ENCODE data around the gene C3orf20.

C3orf20 gene

GRCh38 chr3:14631687-14632441 is 43.1 kb upstream of the C3orf20 start:
- H3K4me3 Mint-ChIP-seq: no peak overlapping the region
- TF ChIP-seq CTCF (IDR thresholded peaks at IDR 0.05): no peak
- peaks cover 21% of the 10 kb centered on the region for H3K9me3 Mint-ChIP-seq
- H3K4me1 Mint-ChIP-seq: peaks cover 8% of the 10 kb centered on the region
- DNase-seq: no peak
- H3K36me3 Mint-ChIP-seq (ENCODE audit: low read depth): no peaks in the 10 kb centered on the region
- peaks cover 16% of the 10 kb centered on the region for H3K27me3 Mint-ChIP-seq (ENCODE audit: low read depth, poor library complexity)
- H3K27ac Mint-ChIP-seq: no peak overlapping the region

DNA sequence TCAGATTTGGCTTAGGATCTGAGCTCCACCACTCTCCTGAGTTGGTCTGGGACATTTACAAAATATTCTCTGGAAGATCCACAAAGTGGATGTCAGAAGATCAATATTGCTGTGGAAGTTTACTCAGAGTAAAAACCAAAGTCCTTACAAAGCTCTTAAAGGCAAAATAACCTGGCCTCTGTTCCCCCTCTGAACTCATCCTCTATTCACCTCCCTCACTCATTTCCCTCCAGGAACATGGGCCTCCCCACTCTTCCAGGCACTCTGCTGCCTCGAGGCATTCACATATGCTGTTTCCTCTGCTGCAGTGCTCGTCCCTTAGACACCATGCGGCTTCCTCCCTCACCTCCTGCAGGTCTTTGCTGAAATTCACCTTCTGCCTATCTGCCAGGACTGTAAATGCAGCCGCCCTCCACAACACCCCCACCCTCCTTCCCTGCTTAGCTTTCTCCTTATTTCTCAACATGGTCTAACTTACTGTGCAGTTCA is 42.5 kb upstream of the C3orf20 start:
- H3K4me3 Mint-ChIP-seq: no peak overlapping the region
- H3K27ac Mint-ChIP-seq: no peak overlapping the region
- H3K9me3 Mint-ChIP-seq: peaks cover 26% of the 10 kb centered on the region
- no peak for TF ChIP-seq CTCF (IDR thresholded peaks at IDR 0.05)
- DNase-seq: no peak
- H3K36me3 Mint-ChIP-seq (ENCODE audit: low read depth): no peaks in the 10 kb centered on the region
- peaks cover 22% of the 10 kb centered on the region for H3K27me3 Mint-ChIP-seq (ENCODE audit: low read depth, poor library complexity)
- peaks cover 1% of the 10 kb centered on the region for H3K4me1 Mint-ChIP-seq

DNA sequence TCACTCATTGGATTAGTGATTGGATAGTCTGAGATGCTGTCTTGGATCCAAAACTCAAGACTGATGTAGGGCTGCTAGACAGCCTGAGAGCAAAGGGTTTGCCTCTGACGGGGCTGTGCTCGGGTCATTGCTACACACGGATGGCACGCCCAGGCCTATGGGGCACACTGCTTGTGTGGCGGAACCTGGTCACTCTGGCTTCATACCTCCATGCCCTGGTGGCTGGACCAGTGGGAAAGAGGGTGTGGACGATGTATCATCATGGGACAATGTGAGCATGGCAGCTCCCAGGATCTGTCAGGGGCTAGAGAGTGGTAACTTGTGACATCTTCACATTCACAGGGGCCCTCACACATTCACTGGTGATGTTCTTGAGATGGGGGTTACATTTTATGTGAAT is 41.5 kb upstream of the C3orf20 start:
- Mint-ChIP-seq H3K27me3 (ENCODE audit: low read depth, poor library complexity) (peaks cover 23% of the 10 kb centered on the region), H3K4me3 (no peak overlapping the region)
- no peak for TF ChIP-seq CTCF (IDR thresholded peaks at IDR 0.05)

DNA sequence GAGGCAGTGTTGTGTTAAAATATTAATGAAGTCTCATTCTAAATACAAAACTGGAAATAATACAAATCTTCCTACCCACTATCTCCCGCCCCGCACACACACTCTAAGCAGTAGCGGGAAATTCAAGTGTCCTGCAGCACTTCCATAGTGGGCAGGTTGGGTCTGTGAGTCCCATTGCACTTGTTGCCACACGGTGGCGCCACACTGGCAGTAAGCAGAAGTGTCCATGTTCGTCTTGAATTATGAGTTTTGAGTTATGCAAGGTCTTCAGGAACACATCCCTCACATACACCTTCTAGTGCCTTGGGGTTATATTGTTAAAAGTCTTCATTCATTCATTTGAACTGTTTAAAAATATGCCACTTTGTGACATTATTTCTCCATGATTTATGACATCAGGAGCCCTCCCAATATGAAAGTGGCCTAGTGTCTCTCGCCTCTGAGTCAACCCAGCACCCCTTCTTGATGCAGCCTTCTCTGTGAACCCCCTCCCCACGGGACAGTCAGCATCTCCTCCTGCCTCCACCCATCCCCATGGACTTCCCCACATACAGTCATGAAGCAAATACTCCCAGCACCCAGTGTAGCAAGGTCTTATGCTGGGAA is 41.0 kb upstream of the C3orf20 start:
- Mint-ChIP-seq H3K4me3 (no peak overlapping the region), H3K4me1 (peaks cover 3% of the 10 kb centered on the region), H3K27ac (no peak overlapping the region), H3K36me3 (ENCODE audit: low read depth) (no peaks in the 10 kb centered on the region), H3K9me3 (peaks cover 29% of the 10 kb centered on the region), H3K27me3 (ENCODE audit: low read depth, poor library complexity) (peaks cover 21% of the 10 kb centered on the region)
- peak; percentile 57 for TF ChIP-seq CTCF (IDR thresholded peaks at IDR 0.05)
- peak; percentile 39 for DNase-seq

More for the DNA sequence above, 41.5 kb upstream of the C3orf20 start:
- DNase-seq: no peak
- Mint-ChIP-seq H3K27ac (no peak overlapping the region), H3K4me1 (no peaks in the 10 kb centered on the region), H3K9me3 (peaks cover 29% of the 10 kb centered on the region), H3K36me3 (ENCODE audit: low read depth) (no peaks in the 10 kb centered on the region)

DNA sequence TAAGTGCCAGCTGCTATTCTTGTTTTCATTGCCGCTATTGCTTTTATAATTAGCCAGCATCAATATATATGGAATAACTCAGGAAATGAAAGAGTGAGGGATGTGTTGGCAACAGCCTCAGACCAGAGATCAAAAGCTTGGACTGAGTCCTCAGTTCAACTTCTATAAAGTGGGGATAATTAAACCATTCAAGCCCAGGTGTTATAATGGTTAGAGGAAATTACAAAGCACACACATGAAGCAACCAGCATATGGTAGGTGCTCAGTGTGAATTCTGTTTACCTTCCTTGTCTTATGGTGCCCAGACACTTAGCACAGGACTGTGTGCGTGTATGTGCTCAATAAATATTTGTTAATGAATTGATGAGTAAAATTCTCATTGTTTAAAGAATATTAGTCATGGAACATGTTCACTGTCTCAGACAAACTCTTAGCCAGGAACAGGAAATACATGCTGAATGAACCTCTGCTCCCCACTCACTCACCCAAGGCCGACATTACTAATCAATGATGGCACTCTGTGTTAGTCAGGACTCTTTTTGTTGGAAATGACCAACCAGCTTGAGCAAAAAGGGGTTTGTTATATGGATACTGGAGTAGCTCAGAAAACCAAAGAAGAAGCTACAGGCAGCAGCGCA is 40.1 kb upstream of the C3orf20 start:
- TF ChIP-seq CTCF (IDR thresholded peaks at IDR 0.05): no peak
- Mint-ChIP-seq H3K4me3 (no peak overlapping the region), H3K9me3 (peaks cover 34% of the 10 kb centered on the region), H3K27me3 (ENCODE audit: low read depth, poor library complexity) (peaks cover 21% of the 10 kb centered on the region), H3K4me1 (peaks cover 12% of the 10 kb centered on the region), H3K27ac (no peak overlapping the region), H3K36me3 (ENCODE audit: low read depth) (no peaks in the 10 kb centered on the region)
- DNase-seq: no peak

All from nephron progenitor cell (in vitro differentiated cells).